AG09319 (cell line): ENCODE data around the gene LDB3.

Experiments used
- DNase-seq: peaks from one replicate; pipeline ENCODE4 v3.0.0-alpha.2; 2010; ENCODE audit warnings: low read depth; ENCODE audit errors: extremely low read depth
- CTCF ChIP-seq: IDR thresholded peaks from 2 replicates; pipeline ENCODE4 v1.5.1; 2011; ENCODE audit warnings: low read depth, mild to moderate bottlenecking, inconsistent platforms, low read length, moderate library complexity

The LDB3 gene

GRCh38 chr10:86661161-86662025, 6.9 kb upstream of the LDB3 start:
- DNase-seq: no peak
- TF ChIP-seq CTCF: no peak

- no peak for DNase-seq
These were observed 5.9 kb upstream of the LDB3 start for GRCh38 chr10:86662186-86663045.

GRCh38 chr10:86663046-86663345, 5.3 kb upstream of the LDB3 start:
- TF ChIP-seq CTCF: no peak

More at GRCh38 chr10:86662186-86663045, 5.9 kb upstream of the LDB3 start:
- no peak for TF ChIP-seq CTCF

GRCh38 chr10:86663576-86664339, 4.6 kb upstream of the LDB3 start:
- no peak for TF ChIP-seq CTCF
- DNase-seq: no peak

More at GRCh38 chr10:86663046-86663345, 5.3 kb upstream of the LDB3 start:
- DNase-seq: no peak

- TF ChIP-seq CTCF: no peak
- DNase-seq: no peak
These were observed 3.7 kb upstream of the LDB3 start for GRCh38 chr10:86664341-86665217.

- TF ChIP-seq CTCF: no peak
- DNase-seq: no peak
These were observed 3.1 kb upstream of the LDB3 start for GRCh38 chr10:86665218-86665607.
